GM19467 (cell line): ENCODE data around the gene SLC47A1.
"Not testable (repeated sequence)": the region's sequence is repeated elsewhere in the genome, so short reads cannot be mapped to it uniquely, and the experiment has no call there.

ENCODE experiments used
- ATAC-seq: cut with Tn5 transposase; IDR thresholded peaks from one replicate; pipeline ENCODE4 v1.9.1; 2021; ENCODE audit warnings: mild to moderate bottlenecking, moderate library complexity; ENCODE audit not compliant: unreplicated experiment

Gene SLC47A1

DNA sequence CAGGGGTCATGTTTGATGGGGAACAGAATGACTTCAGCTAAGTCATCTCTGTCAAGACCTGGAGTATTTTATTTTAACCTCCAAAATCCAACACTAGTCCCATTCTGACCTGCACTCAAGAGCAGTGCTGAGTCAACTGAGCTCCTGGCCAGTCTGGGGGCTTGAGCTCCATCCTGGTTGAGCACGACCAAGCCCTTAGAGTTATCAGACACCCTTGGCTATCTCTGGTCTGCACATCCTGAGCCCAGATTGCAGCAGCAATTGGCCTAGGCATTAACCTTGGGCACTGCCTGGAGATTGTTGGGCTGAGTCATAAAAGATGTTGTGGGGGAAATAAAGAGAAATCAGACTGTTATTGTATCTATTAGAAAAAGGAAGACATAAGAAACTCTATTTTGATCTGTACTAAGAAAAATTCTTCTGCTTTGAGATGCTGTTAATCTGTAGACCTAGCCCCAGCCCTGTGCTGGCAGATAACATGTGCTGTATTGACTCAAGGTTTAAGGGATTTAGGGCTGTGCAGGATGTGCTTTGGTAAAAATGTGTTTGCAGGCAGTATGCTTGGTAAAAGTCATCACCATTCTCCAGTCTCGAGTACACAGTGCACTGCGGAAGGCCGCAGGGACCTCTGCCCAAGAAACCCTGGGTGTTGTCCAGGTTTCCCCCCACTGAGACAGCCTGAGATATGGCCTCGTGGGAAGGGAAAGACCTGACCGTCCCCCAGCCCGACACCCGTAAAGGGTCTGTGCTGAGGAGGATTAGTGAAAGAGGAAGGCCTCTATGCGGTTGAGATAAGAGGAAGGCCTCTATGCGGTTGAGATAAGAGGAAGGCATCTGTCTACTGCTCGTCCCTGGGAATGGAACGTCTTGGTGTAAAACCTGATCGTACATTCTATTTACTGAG is 14.0 kb upstream of the SLC47A1 start:
- not testable (repeated sequence) for ATAC-seq

DNA sequence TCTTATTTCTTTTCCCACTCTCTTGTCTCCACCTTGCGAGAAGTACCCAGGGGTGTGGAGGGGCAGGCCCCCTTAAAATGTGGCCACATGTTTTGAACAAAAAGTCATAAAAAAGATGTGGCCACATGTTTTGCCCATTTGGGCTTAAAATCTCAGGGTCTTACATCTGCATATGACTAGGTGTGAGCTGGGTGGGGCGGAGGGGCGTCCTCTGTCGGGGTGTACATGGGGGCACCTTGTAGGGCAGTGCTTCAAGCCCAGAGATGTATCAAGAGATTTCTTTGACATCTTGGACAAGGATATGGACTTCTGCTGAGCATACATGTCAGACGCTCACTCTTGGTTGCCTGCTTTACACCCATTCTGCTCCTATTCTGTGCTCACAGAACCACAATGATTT is 13.0 kb upstream of the SLC47A1 start:
- no peak for ATAC-seq

DNA sequence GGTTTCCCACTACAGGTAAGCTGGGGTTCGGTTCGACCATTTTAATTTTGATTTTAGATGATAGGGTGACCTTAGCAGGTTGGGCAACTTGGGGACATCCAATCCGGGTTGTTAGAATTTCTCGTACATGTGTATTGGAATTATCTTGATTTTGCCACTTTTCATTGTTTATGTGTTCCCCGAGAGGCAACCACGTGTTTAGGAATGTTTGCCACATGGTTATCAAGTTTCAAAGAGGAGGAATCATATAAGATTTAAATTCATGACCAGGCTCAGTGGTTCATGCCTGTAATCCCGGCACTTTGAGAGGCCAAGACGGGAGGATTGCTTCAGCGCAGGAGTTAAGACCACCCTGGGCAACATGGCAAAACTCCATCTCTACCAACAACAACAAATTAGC is 10.0 kb upstream of the SLC47A1 start:
- no peak for ATAC-seq

DNA sequence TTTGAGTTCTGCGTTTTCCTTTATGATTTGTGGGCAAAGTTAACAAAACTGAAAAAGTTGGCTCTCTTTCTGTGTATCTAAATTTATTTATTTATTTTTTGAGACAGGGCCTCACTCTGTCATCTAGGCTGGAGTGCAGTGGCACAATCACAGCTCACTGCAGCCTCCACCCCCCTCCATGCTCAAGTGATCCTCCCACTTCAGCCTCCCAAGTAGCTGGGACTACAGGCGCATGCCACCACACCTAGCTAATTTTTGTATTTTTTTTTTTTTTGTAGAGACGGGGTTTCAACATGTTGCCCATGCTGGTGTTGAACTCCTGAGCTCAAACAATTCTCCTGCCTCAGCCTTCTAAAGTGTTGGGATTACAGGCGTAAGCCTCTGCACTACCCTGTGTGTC is 6.7 kb upstream of the SLC47A1 start:
- not testable (repeated sequence) for ATAC-seq

DNA sequence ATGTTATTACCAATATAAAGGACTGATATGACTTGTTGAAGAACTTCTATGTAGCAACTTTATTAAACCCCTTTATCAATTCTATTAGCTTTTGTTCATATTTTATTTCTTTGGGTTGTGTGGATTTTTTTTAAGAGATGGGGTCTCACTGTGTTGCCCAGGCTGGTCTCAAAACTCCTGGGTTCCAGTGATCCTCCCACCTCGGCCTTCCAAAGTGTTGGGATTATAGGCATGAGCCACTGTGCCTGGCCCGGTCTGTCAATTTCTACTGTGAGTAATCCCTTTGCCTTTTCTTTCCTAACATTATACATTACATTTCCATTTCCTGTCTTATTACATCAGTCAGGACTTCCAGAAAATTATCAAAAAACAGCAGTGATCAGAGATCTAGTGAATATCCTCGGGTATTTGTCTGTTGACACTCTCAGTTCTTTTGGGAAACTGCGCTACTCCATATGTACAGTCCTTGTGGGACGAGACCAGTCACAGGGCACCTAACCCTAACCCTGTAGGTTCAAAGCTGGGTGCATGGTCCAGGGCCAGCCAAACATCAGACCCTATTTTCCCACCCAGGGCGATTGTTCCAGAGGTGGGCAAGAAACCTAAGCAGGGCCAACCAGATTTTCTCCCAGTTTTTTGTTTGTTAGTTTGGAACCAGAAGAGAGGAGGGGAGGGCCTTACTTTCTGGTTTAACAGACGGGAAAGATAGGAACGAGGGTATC is 1.7 kb upstream of the SLC47A1 start:
- no peak for ATAC-seq

DNA sequence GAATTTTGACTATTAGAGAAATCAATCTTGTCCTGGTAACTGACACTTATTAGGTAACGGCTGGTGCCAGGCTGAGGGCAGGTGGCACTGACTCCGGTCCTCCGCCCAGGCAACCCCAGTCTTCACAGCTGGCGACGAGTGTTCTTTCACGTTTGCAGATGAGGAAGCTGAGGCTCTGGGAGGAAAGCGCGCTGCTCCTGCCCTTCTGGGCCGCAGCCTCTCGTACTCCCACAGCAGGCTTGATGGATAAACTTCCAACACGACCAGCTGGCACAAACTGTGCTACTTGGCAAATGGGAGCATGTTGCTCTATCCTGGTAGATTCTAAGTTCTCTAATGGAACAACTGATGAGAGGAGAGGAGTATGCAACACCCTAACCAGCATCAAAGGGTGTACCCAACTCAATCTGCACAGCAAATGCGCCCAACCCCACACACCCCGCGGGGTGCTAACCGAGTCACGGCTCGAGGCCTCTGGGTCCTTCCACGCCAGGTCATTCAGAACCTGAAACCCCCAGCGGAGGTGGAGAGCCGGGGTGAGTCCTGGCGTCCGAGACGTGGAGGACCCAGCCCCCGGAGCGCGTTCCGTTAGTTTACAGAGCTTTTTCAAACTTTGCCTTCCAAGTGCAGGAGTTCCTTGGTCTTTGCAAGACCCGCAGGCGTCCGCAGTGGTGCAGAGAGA is 477 bp upstream of the SLC47A1 start:
- no peak for ATAC-seq

DNA sequence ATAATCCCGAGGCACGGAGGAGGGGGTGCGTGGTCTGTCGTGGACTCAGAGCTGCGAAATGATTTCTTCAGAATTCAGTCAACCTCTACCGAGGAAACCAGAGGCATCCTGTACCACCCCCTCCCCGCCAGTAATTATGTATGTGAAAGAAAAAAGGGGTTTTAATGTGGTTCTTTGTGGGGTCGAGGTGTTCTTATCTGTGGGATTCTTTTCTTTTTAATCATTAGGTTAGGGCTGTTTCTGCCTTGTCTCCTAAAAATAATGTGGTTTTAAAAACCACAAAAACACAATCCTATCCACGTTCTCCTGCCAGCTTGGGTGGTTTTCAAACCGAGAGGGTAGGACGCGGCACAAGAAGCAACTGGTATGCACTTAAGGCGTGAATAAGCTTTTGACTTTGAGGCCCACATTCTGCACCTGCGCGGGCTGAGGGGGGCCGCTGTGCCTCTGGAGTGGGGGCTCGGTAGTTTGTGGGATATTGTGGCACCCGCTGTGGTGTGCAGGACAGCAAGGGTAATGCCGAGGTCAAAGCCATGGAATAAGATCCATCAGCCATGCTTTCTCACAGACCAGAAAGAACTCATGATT is 1.0 kb downstream of the SLC47A1 start:
- ATAC-seq, result no peak

DNA sequence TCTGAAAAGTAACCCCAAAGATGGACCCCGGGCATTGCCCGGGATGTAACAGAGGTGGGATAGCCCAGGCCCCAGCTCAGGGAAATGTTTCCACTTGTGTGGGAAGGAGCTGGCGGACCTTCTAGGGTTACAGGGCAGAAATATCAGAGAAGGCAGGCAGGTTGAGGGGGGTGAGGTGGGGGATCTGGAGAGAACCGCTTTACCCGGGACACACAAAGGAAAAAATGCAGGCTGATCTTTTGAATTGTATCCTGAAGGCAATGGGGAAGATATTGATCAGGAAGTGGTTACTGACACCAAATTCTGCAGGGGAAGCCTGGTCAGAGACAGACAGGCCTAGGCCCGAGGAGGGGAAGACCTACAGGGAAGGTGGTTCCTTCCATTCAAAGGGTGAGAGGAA is 3.5 kb downstream of the SLC47A1 start:
- no peak for ATAC-seq

DNA sequence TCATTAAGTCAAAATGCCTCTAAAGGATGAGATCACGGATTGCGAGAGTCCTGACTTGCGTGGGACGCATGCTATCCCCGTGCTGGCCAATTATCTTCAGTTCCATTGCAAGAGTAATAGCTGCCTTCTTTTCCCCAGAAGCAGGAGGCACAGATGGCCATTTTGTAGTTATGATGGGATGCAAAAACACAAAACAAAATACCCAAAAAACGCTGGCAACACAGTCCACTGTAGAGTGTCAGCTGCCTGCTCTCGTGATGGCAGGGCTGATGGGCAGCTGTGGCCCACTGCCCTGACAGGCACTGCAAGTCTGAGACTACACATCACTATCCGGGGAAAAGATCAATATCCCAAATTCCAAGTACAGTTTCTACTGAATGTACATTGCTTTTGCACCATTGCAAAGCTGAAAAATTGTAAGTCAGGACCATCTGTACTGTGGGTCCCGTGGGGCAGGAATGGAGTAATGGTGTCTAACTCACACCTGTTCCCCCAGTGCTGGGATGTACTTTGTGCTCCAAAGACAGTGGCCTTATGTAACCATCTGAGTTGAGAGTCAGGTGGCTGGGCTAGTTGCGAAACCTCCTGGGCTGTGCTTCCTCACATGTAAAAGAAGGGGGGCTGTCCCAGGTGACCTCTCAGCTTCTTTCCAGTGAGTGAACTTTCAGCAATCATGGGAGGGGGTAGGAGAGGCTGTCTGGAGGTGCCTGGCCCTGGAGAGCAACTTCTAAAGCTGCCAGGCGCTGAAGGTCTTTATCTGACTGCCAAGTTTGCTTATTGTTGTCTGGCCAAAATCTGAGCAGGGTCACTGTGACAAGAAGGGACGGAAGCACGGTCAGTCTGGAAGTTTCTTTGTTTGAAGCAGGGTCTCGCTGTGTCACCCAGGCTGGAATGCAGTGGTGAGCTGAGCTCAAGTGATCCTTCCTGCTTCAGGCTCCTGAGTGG is 4.7 kb downstream of the SLC47A1 start:
- no peak for ATAC-seq

DNA sequence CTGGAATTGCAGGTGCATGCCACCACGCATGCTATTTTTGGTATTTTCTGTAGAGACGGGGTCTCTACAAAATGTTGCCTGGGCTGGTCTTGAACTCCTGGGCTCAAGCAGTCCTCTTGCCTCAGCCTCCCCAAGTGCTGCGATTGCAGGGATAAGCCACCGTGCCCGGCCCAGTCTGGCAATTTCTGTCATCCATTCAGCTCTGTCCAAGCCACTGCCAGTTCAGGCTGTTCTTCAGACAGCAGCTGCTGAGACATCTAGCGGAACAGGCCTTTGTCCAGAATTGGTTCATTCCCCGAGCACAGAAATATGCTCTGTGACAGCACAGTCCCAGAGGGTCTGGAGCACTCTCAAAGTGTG is 5.4 kb downstream of the SLC47A1 start:
- no peak for ATAC-seq

DNA sequence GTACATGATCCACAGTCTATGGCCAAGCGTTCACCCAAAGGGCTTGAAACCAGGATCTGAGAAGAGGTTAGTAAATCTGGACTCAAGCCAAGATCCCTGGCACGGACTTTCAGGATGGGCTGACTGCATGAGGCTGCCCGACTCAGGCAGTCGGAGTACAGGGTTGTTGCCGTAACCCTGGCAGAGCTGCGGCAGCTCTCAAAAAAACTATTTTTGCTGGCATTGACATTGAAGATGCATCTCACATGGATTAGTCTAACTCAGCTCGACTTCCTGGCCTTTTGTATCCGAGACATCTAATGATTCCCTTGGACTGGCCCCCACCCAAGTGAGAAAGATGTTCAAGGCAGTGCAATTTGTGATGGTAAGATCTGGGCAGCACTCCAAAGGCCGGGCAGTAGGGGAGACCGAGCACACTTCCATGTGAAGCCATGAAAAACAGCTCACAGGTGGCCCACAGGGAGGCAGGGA is 6.2 kb downstream of the SLC47A1 start:
- no peak for ATAC-seq

DNA sequence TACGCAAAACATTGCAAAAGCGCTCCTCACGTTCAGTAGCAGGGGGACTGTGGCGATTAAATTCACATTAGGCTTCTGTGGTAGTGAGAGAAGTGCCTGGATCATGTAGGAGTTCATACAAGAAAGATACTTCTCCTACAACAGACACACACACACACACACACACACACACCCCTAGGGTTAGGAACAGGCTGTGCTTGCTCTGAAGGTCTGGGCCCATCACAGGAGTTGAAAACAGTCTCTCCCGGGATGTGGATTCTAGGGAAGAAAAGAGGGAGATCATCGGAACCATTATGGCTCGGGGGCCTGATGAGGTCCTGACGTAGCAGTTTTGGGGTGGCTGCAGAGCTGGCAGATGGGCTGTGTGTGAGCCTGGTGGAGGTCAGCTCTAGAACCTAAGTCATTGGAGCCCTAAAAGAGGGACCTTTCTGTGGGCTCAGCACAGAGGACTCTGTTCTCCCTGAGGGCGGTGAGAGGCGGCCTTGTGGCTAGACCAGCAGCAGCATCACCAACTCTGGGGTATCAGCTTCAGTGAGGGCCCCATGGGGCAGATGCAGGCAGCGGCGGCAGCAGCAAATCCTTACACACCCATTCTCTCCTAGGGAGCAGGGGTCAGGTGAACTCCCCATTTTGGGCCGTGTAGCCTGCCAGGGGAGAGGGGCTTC is 7.2 kb downstream of the SLC47A1 start:
- no peak for ATAC-seq

DNA sequence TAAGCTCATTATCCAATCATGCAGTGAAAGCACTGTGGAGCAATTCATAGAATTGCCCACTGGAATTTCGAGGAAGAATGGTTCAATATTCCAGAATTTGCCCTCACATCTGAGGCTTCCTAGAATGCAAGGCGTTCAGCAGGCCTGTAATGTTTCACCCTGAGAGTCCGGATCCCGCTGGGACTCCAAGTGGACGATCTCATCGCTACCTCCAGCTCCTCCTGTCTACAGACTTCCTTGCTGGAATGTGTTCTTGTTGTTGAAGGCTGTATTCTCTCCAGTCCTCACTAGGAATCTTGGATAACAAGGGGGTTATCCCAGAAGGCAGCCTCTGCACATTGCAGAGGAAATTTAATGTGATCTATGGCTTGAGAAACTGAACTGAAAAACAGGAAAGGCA is 7.8 kb downstream of the SLC47A1 start:
- ATAC-seq, result no peak

DNA sequence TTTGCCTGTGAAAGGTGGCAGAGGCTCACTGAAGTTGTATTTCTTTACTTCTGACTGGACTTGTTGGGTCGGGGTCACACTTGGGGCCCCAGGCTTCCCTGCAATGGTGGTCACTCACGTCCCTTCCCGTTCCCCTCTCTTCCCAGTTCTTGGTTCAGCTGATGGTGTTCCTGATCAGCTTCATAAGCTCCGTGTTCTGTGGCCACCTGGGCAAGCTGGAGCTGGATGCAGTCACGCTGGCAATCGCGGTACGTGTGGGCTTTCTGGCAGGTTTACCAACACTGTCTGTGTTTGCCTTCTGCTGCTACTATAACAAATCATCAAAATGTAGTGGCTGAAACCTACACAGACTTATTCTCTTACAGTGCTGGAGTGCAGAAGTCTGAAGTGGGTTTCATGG is 8.6 kb downstream of the SLC47A1 start:
- no peak for ATAC-seq

DNA sequence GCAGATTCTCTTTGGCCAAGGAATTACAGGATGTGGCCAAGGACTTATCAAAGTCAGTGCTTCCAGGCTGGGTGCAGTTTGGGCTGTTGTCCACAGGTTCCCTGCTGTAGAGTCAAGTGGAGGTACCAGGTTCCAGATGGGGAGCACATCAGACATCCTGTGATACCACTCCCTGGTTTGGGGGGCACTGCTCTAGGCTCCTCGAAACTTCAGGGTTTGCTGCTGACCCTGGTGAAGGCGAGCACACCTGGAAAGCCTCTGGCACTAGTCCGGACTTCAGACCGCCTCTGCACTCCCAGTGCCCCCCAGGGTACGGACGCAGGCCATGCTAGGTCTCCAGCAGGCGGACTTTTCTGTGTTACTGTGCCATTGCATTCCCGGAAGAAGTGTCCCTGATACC is 10.7 kb downstream of the SLC47A1 start:
- no peak for ATAC-seq

DNA sequence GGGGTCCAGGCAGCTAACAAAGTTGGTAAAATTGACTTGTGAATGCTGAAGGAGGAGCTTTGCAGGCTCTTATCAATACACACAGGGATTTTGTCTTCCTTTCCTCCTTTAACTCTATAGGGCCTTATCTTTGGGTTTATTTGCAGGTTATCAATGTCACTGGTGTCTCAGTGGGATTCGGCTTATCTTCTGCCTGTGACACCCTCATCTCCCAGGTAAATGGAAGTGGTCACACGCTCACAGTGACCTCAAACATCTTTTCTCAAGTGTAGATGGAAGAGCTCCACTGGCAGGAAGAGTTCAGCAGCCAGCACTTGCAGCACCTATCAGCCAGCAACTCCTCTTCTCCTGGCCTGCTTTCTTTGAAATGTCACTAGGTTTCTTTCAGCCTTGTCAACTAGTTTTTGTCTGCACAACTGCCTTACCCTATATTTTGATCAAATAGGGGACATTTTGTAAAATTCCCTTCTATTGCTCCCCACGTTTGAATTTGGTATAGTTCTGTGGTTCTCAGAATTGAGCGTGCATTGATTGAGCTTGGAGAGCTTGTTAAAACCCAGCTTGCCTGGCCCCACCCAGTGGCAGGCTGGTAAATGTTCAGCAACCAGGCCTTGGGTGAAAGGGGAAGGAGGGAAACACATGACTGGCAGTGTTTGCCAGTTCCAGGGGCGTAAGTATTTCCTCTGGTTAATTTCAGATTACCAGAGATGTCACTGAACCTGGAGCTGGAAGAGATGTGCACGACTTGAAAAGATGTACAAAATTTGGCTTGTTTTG is 12.8 kb downstream of the SLC47A1 start:
- ATAC-seq, result no peak

DNA sequence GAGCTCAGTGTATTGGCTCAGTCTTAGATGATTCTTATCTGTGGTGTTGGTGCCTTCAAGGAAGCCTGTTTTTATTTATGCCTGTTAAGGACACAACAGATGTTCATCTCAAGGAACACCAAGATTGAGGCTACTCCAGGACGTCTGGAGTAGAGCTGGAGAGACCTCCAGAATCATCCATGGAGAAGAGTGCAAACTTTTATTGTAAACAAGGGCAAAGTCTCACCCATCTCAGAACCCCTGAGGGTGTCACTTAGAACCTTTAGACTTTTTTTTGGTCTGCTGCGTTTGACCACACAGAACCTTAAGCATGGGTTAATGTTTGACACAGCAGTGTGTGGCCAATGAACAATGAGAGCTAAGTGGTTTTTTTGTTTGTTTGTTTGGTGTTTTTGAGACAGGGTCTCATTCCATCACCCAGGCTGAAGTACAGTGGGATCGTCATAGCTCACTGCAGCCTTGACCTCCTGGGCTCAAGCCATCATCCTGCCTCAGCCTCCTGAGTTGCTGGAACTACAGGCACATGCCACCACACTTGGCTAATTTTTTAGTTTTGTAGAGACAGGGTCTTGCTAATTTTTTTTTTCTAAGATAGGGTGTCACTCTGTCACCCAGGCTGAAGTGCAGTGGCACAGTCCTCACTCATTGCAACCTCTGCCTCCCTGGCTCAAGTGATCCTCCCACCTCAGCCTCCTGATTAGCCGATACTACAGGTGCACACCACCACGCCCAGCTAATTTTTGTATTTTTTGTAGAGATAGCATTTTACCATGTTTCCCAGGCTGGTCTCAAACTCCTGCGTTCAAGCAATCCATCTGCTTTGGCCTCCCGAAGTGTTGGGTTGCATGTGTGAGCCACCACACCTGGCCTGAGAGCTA is 16.3 kb downstream of the SLC47A1 start:
- no peak for ATAC-seq

DNA sequence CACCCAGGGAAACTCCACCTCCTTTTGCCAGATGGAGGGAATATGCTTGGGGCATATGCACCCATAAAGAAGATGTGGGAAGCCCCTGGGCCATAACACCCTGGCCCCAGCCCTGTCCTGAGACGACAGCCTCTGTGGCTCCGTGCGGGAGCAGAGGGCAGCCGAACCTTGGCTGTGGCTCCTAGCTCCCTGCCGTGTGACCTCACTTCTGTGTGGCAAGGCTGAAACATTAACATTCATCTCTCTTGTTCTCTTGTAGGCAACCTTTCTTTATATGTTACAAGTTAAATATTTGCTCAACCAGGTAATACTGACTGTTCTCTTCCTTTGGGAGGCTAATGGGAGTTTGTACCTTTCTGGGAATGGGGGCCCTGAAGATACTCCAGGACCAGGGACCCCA is 17.5 kb downstream of the SLC47A1 start:
- ATAC-seq, result no peak
